HepG2 (cell line): ENCODE data around the gene MTA3. TPM values are rescaled to one million over a fixed set of nuclear protein-coding genes. Genes with fewer than 3 reads are reported as not detected.

Experiments used
- IRF2 ChIP-seq: IDR thresholded peaks from 2 replicates; pipeline ENCODE4 v1.6.1; 2018; ENCODE audit warnings: missing genetic modification reagents, missing compliant biosample characterization
- KDM4B ChIP-seq: sonication (generic); formaldehyde crosslinking; IDR thresholded peaks from 2 replicates; pipeline ENCODE4 v1.4.0; 2020; ENCODE audit warnings: missing genetic modification reagents
- PTBP1 ChIP-seq: fragments of 200-400 bp; formaldehyde crosslinking; IDR thresholded peaks from 2 replicates; pipeline ENCODE4 v1.6.1; 2018; ENCODE audit warnings: low read length, low read depth; ENCODE audit not compliant: poor library complexity, severe bottlenecking
- TBX2 ChIP-seq: sonication (generic); formaldehyde crosslinking; IDR thresholded peaks from 2 replicates; pipeline ENCODE4 v1.5.0; 2020; ENCODE audit warnings: missing genetic modification reagents, mild to moderate bottlenecking, borderline replicate concordance
- TERF1 ChIP-seq: sonication (generic); formaldehyde crosslinking; IDR thresholded peaks from 2 replicates; pipeline ENCODE4 v1.8.0; 2022; ENCODE audit warnings: mild to moderate bottlenecking, missing genetic modification reagents, moderate library complexity
- ZBTB8A ChIP-seq: sonication (generic); formaldehyde crosslinking; IDR thresholded peaks from 2 replicates; pipeline ENCODE4 v1.4.0; 2020; ENCODE audit warnings: mild to moderate bottlenecking, low read depth, missing genetic modification reagents, borderline replicate concordance
- ZGPAT ChIP-seq: IDR thresholded peaks from 2 replicates; pipeline ENCODE4 v1.6.1; 2016; ENCODE audit warnings: mild to moderate bottlenecking
- ZNF12 ChIP-seq: sonication (generic); formaldehyde crosslinking; IDR thresholded peaks from 2 replicates; pipeline ENCODE4 v1.5.0; 2020; ENCODE audit warnings: missing genetic modification reagents
- ZNF609 ChIP-seq: sonication (generic); formaldehyde crosslinking; IDR thresholded peaks from 2 replicates; pipeline ENCODE4 v1.4.0; 2020; ENCODE audit warnings: mild to moderate bottlenecking, missing genetic modification reagents, borderline replicate concordance
- polyA plus RNA-seq, 8 experiments: library from polyadenylated mRNA; depleted of rRNA in 3 of 8; stranded (reverse) in 7 of 8; unstranded in 1 of 8; fragments of >200 nt; fragmentation: Illumina TruSeq in 4 of 8; extraction: Trizol in 4 of 8; gene quantifications; 2 replicates each; pipeline versions ENCODE4 v1.2.1 to v1.2.3, GENCODE V29; 2011 to 2016; ENCODE audit warnings: low read depth in 4 of 8, missing spikeins in 1 of 8, mixed read lengths in 1 of 8; ENCODE audit not compliant: insufficient read depth in 1 of 8
- total RNA-seq, 5 experiments: library from RNA; depleted of rRNA; stranded (reverse); fragments of >200 nt; fragmentation: Illumina TruSeq; extraction: Trizol; gene quantifications; 2 replicates each; pipeline ENCODE4 v1.2.3, GENCODE V29; 2016; ENCODE audit warnings: low read depth in 1 of 5
- TF ChIP-seq, protein P1 (sequence below): sonication (generic); formaldehyde crosslinking; IDR thresholded peaks from 2 replicates; pipeline ENCODE4 v1.4.0; 2020; ENCODE audit warnings: missing genetic modification reagents
- TF ChIP-seq, protein P2 (sequence below): sonication (generic); formaldehyde crosslinking; IDR thresholded peaks from 2 replicates; pipeline ENCODE4 v1.5.0; 2020; ENCODE audit warnings: missing genetic modification reagents

The MTA3 gene
- total and polyA plus RNA-seq, 2 of the 13 experiments (the other 11 are each of a cell fraction or from before 2014, with no cell fraction given): 48.8 to 77.8 TPM

- TF ChIP-seq IRF2 (CRISPR knock-in tag) (peak; percentile 74; the same call in 1 of the 2 replicates), KDM4B (no peak), ZBTB8A (no peak), ZGPAT (CRISPR knock-in tag) (peak; percentile 45; the same call in 1 of the 2 replicates), PTBP1 (no peak), TBX2 (CRISPR knock-in tag) (0 out of 2 replicates have a peak, but pooled peaks have one; percentile 28), TERF1 (CRISPR knock-in tag) (no peak), ZNF609 (CRISPR knock-in tag) (peak; percentile 61), ZNF12 (CRISPR knock-in tag) (peak; percentile 72)
- TF ChIP-seq, protein P1, sequence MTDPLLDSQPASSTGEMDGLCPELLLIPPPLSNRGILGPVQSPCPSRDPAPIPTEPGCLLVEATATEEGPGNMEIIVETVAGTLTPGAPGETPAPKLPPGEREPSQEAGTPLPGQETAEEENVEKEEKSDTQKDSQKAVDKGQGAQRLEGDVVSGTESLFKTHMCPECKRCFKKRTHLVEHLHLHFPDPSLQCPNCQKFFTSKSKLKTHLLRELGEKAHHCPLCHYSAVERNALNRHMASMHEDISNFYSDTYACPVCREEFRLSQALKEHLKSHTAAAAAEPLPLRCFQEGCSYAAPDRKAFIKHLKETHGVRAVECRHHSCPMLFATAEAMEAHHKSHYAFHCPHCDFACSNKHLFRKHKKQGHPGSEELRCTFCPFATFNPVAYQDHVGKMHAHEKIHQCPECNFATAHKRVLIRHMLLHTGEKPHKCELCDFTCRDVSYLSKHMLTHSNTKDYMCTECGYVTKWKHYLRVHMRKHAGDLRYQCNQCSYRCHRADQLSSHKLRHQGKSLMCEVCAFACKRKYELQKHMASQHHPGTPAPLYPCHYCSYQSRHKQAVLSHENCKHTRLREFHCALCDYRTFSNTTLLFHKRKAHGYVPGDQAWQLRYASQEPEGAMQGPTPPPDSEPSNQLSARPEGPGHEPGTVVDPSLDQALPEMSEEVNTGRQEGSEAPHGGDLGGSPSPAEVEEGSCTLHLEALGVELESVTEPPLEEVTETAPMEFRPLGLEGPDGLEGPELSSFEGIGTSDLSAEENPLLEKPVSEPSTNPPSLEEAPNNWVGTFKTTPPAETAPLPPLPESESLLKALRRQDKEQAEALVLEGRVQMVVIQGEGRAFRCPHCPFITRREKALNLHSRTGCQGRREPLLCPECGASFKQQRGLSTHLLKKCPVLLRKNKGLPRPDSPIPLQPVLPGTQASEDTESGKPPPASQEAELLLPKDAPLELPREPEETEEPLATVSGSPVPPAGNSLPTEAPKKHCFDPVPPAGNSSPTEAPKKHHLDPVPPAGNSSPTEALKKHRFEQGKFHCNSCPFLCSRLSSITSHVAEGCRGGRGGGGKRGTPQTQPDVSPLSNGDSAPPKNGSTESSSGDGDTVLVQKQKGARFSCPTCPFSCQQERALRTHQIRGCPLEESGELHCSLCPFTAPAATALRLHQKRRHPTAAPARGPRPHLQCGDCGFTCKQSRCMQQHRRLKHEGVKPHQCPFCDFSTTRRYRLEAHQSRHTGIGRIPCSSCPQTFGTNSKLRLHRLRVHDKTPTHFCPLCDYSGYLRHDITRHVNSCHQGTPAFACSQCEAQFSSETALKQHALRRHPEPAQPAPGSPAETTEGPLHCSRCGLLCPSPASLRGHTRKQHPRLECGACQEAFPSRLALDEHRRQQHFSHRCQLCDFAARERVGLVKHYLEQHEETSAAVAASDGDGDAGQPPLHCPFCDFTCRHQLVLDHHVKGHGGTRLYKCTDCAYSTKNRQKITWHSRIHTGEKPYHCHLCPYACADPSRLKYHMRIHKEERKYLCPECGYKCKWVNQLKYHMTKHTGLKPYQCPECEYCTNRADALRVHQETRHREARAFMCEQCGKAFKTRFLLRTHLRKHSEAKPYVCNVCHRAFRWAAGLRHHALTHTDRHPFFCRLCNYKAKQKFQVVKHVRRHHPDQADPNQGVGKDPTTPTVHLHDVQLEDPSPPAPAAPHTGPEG (CRISPR knock-in tag): no peak
- TF ChIP-seq, protein P2, sequence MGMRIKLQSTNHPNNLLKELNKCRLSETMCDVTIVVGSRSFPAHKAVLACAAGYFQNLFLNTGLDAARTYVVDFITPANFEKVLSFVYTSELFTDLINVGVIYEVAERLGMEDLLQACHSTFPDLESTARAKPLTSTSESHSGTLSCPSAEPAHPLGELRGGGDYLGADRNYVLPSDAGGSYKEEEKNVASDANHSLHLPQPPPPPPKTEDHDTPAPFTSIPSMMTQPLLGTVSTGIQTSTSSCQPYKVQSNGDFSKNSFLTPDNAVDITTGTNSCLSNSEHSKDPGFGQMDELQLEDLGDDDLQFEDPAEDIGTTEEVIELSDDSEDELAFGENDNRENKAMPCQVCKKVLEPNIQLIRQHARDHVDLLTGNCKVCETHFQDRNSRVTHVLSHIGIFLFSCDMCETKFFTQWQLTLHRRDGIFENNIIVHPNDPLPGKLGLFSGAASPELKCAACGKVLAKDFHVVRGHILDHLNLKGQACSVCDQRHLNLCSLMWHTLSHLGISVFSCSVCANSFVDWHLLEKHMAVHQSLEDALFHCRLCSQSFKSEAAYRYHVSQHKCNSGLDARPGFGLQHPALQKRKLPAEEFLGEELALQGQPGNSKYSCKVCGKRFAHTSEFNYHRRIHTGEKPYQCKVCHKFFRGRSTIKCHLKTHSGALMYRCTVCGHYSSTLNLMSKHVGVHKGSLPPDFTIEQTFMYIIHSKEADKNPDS (CRISPR knock-in tag): no peak
Observed at GRCh38 chr2:42794271-42795046, 226.0 kb downstream of the MTA3 start (continued).
